HL-60 (cell line): ENCODE data around the gene FKBP9.

ENCODE experiments used
- DNase-seq, 2 experiments: peaks; one replicate each; pipeline ENCODE4 v3.0.0-alpha.2; 2010 to 2020; ENCODE audit warnings: low read depth in 1 of 2, low spot score in 1 of 2
- H3K27ac ChIP-seq: fragments of 250-450 bp; sonication (Bioruptor Pico); replicated peaks from 2 replicates; pipeline ENCODE4 v1.5.1; 2020; ENCODE audit warnings: mild to moderate bottlenecking, moderate library complexity
- H3K27me3 ChIP-seq: fragments of 250-450 bp; sonication (Bioruptor Pico); 2 replicates; pipeline ENCODE4 v1.5.1; 2021; ENCODE audit warnings: mild to moderate bottlenecking, moderate library complexity; ENCODE audit not compliant: insufficient read depth, poor library complexity, severe bottlenecking
- H3K4me3 ChIP-seq: replicated peaks from 2 replicates; pipeline ENCODE4 v1.5.1; 2011; ENCODE audit warnings: mild to moderate bottlenecking, control low read depth, low read length; ENCODE audit not compliant: insufficient read depth
- GABPA ChIP-seq: IDR thresholded peaks from 2 replicates; pipeline ENCODE4 v1.6.1; 2012; ENCODE audit warnings: low read depth
- POLR2AphosphoS5 ChIP-seq: IDR thresholded peaks from 2 replicates; pipeline ENCODE4 v1.6.1; 2012; ENCODE audit warnings: low read depth
- SPI1 ChIP-seq: IDR thresholded peaks from 2 replicates; pipeline ENCODE4 v1.6.1; 2012; ENCODE audit warnings: low read depth, mild to moderate bottlenecking, borderline replicate concordance
- TF ChIP-seq, protein P1 (sequence below): IDR thresholded peaks from one replicate; pipeline ENCODE4 v1.5.1; 2011; ENCODE audit warnings: low read length, control low read depth, inconsistent platforms; ENCODE audit not compliant: insufficient read depth
- TF ChIP-seq, protein P2 (sequence below): IDR thresholded peaks from 2 replicates; pipeline ENCODE4 v1.6.1; 2012; ENCODE audit warnings: low read depth; ENCODE audit not compliant: insufficient replicate concordance

FKBP9 gene

DNA sequence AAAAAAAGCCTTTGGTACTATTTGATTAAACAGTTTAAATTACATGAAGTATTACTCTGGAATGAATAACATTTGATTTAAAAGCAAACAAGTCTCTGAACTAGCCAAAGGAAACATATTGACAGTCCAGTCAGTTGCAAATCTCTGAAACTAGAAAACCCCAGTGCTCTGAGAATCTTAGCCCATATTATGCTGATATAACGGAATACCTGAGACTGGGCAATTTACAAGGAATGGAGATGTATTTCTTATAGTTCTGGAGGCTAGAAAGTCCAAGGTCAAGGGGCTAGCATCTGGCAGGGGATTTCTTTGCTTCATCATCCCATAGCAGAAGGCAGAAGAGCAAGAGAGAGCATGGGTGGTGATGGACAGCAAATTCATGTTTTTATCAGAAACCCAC lies 21.7 kb upstream of the FKBP9 start:
- no peak for DNase-seq
- Histone ChIP-seq H3K27me3 (no peaks in the 10 kb centered on the region), H3K4me3 (no peak overlapping the region), H3K27ac (no peak overlapping the region)
- TF ChIP-seq GABPA, result no peak
- TF ChIP-seq, protein P1, sequence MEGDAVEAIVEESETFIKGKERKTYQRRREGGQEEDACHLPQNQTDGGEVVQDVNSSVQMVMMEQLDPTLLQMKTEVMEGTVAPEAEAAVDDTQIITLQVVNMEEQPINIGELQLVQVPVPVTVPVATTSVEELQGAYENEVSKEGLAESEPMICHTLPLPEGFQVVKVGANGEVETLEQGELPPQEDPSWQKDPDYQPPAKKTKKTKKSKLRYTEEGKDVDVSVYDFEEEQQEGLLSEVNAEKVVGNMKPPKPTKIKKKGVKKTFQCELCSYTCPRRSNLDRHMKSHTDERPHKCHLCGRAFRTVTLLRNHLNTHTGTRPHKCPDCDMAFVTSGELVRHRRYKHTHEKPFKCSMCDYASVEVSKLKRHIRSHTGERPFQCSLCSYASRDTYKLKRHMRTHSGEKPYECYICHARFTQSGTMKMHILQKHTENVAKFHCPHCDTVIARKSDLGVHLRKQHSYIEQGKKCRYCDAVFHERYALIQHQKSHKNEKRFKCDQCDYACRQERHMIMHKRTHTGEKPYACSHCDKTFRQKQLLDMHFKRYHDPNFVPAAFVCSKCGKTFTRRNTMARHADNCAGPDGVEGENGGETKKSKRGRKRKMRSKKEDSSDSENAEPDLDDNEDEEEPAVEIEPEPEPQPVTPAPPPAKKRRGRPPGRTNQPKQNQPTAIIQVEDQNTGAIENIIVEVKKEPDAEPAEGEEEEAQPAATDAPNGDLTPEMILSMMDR, result no peak
- TF ChIP-seq SPI1, result no peak
- no peak for TF ChIP-seq POLR2AphosphoS5
- TF ChIP-seq, protein P2, sequence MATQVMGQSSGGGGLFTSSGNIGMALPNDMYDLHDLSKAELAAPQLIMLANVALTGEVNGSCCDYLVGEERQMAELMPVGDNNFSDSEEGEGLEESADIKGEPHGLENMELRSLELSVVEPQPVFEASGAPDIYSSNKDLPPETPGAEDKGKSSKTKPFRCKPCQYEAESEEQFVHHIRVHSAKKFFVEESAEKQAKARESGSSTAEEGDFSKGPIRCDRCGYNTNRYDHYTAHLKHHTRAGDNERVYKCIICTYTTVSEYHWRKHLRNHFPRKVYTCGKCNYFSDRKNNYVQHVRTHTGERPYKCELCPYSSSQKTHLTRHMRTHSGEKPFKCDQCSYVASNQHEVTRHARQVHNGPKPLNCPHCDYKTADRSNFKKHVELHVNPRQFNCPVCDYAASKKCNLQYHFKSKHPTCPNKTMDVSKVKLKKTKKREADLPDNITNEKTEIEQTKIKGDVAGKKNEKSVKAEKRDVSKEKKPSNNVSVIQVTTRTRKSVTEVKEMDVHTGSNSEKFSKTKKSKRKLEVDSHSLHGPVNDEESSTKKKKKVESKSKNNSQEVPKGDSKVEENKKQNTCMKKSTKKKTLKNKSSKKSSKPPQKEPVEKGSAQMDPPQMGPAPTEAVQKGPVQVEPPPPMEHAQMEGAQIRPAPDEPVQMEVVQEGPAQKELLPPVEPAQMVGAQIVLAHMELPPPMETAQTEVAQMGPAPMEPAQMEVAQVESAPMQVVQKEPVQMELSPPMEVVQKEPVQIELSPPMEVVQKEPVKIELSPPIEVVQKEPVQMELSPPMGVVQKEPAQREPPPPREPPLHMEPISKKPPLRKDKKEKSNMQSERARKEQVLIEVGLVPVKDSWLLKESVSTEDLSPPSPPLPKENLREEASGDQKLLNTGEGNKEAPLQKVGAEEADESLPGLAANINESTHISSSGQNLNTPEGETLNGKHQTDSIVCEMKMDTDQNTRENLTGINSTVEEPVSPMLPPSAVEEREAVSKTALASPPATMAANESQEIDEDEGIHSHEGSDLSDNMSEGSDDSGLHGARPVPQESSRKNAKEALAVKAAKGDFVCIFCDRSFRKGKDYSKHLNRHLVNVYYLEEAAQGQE, result no peak

DNA sequence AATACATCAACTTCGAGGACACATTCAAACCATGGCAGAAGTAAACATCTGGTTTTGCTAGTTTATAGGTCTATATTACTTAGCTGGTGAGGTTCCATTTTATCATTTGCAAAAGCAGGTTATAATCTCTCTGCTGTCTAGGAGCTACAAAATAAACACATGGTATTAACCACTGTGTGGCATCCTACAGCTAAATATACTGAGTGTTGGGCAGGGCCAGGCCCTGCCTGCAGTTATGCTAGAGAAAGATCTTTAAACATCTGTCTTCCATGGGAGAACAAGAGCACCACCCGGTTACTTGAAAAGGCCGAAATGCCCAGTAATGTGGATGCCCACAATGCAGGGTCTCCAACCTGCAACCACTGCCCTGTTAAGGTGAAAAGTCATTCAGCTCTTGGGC lies 20.6 kb upstream of the FKBP9 start:
- Histone ChIP-seq H3K4me3 (no peak overlapping the region), H3K27me3 (no peaks in the 10 kb centered on the region), H3K27ac (no peak overlapping the region)
- DNase-seq, result no peak
- TF ChIP-seq SPI1 (no peak), GABPA (no peak), POLR2AphosphoS5 (no peak)
- TF ChIP-seq, protein P2, result no peak
- TF ChIP-seq, protein P1, result no peak

GRCh38 chr7:32937344-32938174 lies 19.7 kb upstream of the FKBP9 start:
- no peak for DNase-seq
- no peak overlapping the region for H3K27ac ChIP-seq

More at GRCh38 chr7:32937344-32938174, 19.7 kb upstream of the FKBP9 start:
- Histone ChIP-seq H3K4me3 (no peak overlapping the region), H3K27me3 (no peaks in the 10 kb centered on the region)
- TF ChIP-seq, protein P2, result no peak
- TF ChIP-seq, protein P1, result no peak
- TF ChIP-seq GABPA, result no peak
- TF ChIP-seq SPI1, result no peak
- no peak for TF ChIP-seq POLR2AphosphoS5
